CD4-positive, CD25-positive, alpha-beta regulatory T cell (primary cell): ENCODE results near the gene TRAPPC2. TPM values are rescaled to one million over a fixed set of nuclear protein-coding genes. Genes with fewer than 3 reads are reported as not detected.

Source experiments
- ATAC-seq, 2 donors: fragments of 150-1000 bp; cut with Tn5 transposase; one replicate each; pipeline ENCODE4 v1.10.0; 2021; ENCODE audit warnings: low read depth in 2 of 2, moderate number of reproducible peaks in 2 of 2, moderate library complexity in 1 of 2
- DNase-seq, 3 donors: peaks; one replicate each; pipeline versions ENCODE4 v3.0.0 to v3.0.0-alpha.2; 2012 to 2022; ENCODE audit warnings: mixed read lengths in 1 of 3
- H3K27ac ChIP-seq: one replicate; pipeline ENCODE4 v1.7.0; 2013; ENCODE audit warnings: mild to moderate bottlenecking, low read length; ENCODE audit not compliant: insufficient read depth, poor library complexity, severe bottlenecking
- H3K27me3 ChIP-seq: one replicate; pipeline ENCODE4 v1.7.0; 2013; ENCODE audit warnings: low read length; ENCODE audit not compliant: control insufficient read depth, insufficient read depth
- H3K36me3 ChIP-seq: one replicate; pipeline ENCODE4 v1.7.0; 2013; ENCODE audit warnings: mild to moderate bottlenecking, low read length, moderate library complexity; ENCODE audit not compliant: control insufficient read depth, insufficient read depth
- H3K4me1 ChIP-seq: 2 replicates; pipeline ENCODE4 v1.7.0; 2013; ENCODE audit warnings: mild to moderate bottlenecking, low read length; ENCODE audit not compliant: insufficient read depth, control insufficient read depth, poor library complexity, severe bottlenecking
- H3K4me3 ChIP-seq: one replicate; pipeline ENCODE4 v1.7.0; 2013; ENCODE audit warnings: low read depth, mild to moderate bottlenecking, low read length, moderate library complexity
- H3K9me3 ChIP-seq, 2 experiments: 1 replicate in 1 of 2; 2 replicates in 1 of 2; pipeline ENCODE4 v1.7.0; 2013; ENCODE audit warnings: low read length in 2 of 2, mild to moderate bottlenecking in 1 of 2, moderate library complexity in 1 of 2; ENCODE audit not compliant: control insufficient read depth in 2 of 2
- H3K27ac Mint-ChIP-seq, 3 donors: one replicate each; pipeline ENCODE4 v1.8.0; 2020 to 2022; ENCODE audit warnings: mild to moderate bottlenecking in 3 of 3, mixed read lengths in 3 of 3, moderate library complexity in 2 of 3
- H3K27me3 Mint-ChIP-seq: one replicate; pipeline ENCODE4 v1.8.0; 2022; ENCODE audit warnings: mild to moderate bottlenecking, mixed read lengths
- H3K36me3 Mint-ChIP-seq: one replicate; pipeline ENCODE4 v1.8.0; 2020; ENCODE audit warnings: mixed read lengths
- H3K4me1 Mint-ChIP-seq, 4 donors: one replicate each; pipeline ENCODE4 v1.8.0; 2020 to 2022; ENCODE audit warnings: mixed read lengths in 4 of 4, mild to moderate bottlenecking in 1 of 4
- H3K4me3 Mint-ChIP-seq, 4 donors: one replicate each; pipeline ENCODE4 v1.8.0; 2020 to 2022; ENCODE audit warnings: mild to moderate bottlenecking in 4 of 4, mixed read lengths in 4 of 4, moderate library complexity in 3 of 4
- H3K9me3 Mint-ChIP-seq, 7 donors: one replicate each; pipeline ENCODE4 v1.8.0; 2020 to 2022; ENCODE audit warnings: mixed read lengths in 7 of 7, mild to moderate bottlenecking in 3 of 7, moderate library complexity in 2 of 7
- polyA plus RNA-seq, 4 donors: library from polyadenylated mRNA; unstranded; fragments of 300-500 nt; fragmentation: Illumina TruSeq; gene quantifications; one replicate each; pipeline ENCODE4 v1.2.3, GENCODE V29; 2021
- total RNA-seq: library from RNA; stranded (reverse); gene quantifications from one replicate; pipeline ENCODE4 v1.2.3, GENCODE V29; 2022

Gene TRAPPC2
- total and polyA plus RNA-seq, 5 donors from 2014 or later = 31.3 to 46.9 (median 37.8) TPM

GRCh38 chrX:13697976-13698375, 36.4 kb downstream of the TRAPPC2 start:
- Histone ChIP-seq H3K9me3 (no peaks in the 10 kb centered on the region), H3K27ac (no peak overlapping the region), H3K36me3 (no peaks in the 10 kb centered on the region), H3K27me3 (no peaks in the 10 kb centered on the region), H3K4me1 (peaks cover 6% of the 10 kb centered on the region), H3K4me3 (no peak overlapping the region)
- Mint-ChIP-seq H3K36me3 (no peaks in the 10 kb centered on the region), H3K9me3 (no peaks in the 10 kb centered on the region), H3K27ac (no peak overlapping the region), H3K4me3 (no peak overlapping the region), H3K4me1 (peaks cover 18 to 72% (median 49%) of the 10 kb centered on the region in 4 donors), H3K27me3 (no peaks in the 10 kb centered on the region)
- DNase-seq (no peak), ATAC-seq (no peak)

- Mint-ChIP-seq H3K9me3 (no peaks in the 10 kb centered on the region), H3K4me3 (peak overlapping the region in 1 of 4 donors; percentile 32)
These were observed 37.0 kb downstream of the TRAPPC2 start for GRCh38 chrX:13697455-13697854.

GRCh38 chrX:13695601-13696115, 38.8 kb downstream of the TRAPPC2 start:
- H3K4me3 Mint-ChIP-seq = peak overlapping the region in 1 of 4 donors; percentile 40
- H3K27ac ChIP-seq = no peak overlapping the region
- H3K9me3 Mint-ChIP-seq = no peaks in the 10 kb centered on the region
- H3K36me3 Mint-ChIP-seq = no peaks in the 10 kb centered on the region
- no peaks in the 10 kb centered on the region for H3K9me3 ChIP-seq
- H3K4me3 ChIP-seq = no peak overlapping the region
- DNase-seq (no peak), ATAC-seq (no peak)
- H3K27me3 Mint-ChIP-seq = no peaks in the 10 kb centered on the region
- peak overlapping the region in 1 of 3 donors; percentile 1 for H3K27ac Mint-ChIP-seq
- no peaks in the 10 kb centered on the region for H3K27me3 ChIP-seq
- peaks cover 6% of the 10 kb centered on the region for H3K4me1 ChIP-seq
- peaks cover 7 to 63% (median 42%) of the 10 kb centered on the region in 4 donors for H3K4me1 Mint-ChIP-seq
- no peaks in the 10 kb centered on the region for H3K36me3 ChIP-seq

More at GRCh38 chrX:13697455-13697854, 37.0 kb downstream of the TRAPPC2 start:
- H3K4me3 ChIP-seq = no peak overlapping the region
- no peak for DNase-seq
- H3K36me3 ChIP-seq = no peaks in the 10 kb centered on the region
- Mint-ChIP-seq H3K4me1 (peaks cover 13 to 72% (median 50%) of the 10 kb centered on the region in 4 donors), H3K36me3 (no peaks in the 10 kb centered on the region), H3K27ac (no peak overlapping the region), H3K27me3 (no peaks in the 10 kb centered on the region)
- H3K9me3 ChIP-seq = no peaks in the 10 kb centered on the region
- H3K4me1 ChIP-seq = peaks cover 5% of the 10 kb centered on the region
- no peaks in the 10 kb centered on the region for H3K27me3 ChIP-seq
- ATAC-seq = no peak
- no peak overlapping the region for H3K27ac ChIP-seq

DNA sequence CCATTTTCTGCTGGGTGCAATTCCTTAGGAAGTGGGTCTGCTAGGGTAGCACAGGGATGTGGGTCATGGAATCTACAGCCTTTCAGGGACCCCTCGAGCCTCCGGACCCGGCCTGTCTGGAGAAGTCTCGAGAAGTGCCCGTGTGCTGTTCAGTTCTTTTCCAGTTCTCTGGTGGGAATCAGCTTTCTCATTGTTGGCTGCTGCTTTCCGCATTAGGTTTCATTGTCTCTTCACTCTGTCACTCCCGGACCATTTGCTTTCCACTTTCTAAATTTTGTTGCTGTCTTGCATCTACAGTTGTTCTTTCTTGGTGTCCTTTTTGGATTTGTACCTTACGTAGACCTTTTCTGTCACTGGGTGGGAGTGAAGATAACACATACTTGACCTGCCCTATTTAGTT, 39.4 kb downstream of the TRAPPC2 start:
- Histone ChIP-seq H3K27me3 (no peaks in the 10 kb centered on the region), H3K9me3 (no peaks in the 10 kb centered on the region), H3K27ac (no peak overlapping the region), H3K4me3 (no peak overlapping the region), H3K36me3 (no peaks in the 10 kb centered on the region), H3K4me1 (peaks cover 13% of the 10 kb centered on the region)
- peak overlapping the region in 1 of 4 donors; percentile 40 for H3K4me3 Mint-ChIP-seq
- ATAC-seq (no peak), DNase-seq (no peak)
- peak overlapping the region in 1 of 3 donors; percentile 1 for H3K27ac Mint-ChIP-seq
- H3K36me3 Mint-ChIP-seq = no peaks in the 10 kb centered on the region
- no peaks in the 10 kb centered on the region for H3K9me3 Mint-ChIP-seq
- no peaks in the 10 kb centered on the region for H3K27me3 Mint-ChIP-seq
- H3K4me1 Mint-ChIP-seq = peaks cover 12 to 66% (median 46%) of the 10 kb centered on the region in 4 donors

GRCh38 chrX:13694359-13694758, 40.1 kb downstream of the TRAPPC2 start:
- Mint-ChIP-seq H3K36me3 (no peaks in the 10 kb centered on the region), H3K27me3 (no peaks in the 10 kb centered on the region), H3K4me3 (no peak overlapping the region), H3K9me3 (no peaks in the 10 kb centered on the region), H3K27ac (no peak overlapping the region), H3K4me1 (peaks cover 12 to 70% (median 46%) of the 10 kb centered on the region in 4 donors)
- no peak for ATAC-seq
- Histone ChIP-seq H3K4me1 (peaks cover 19% of the 10 kb centered on the region), H3K36me3 (no peaks in the 10 kb centered on the region), H3K9me3 (no peaks in the 10 kb centered on the region), H3K27ac (no peak overlapping the region), H3K27me3 (no peaks in the 10 kb centered on the region), H3K4me3 (no peak overlapping the region)
- no peak for DNase-seq

- ATAC-seq = no peak
- no peaks in the 10 kb centered on the region for H3K9me3 ChIP-seq
- H3K36me3 ChIP-seq = no peaks in the 10 kb centered on the region
- no peak overlapping the region for H3K27ac ChIP-seq
- Mint-ChIP-seq H3K27me3 (no peaks in the 10 kb centered on the region), H3K4me1 (peaks cover 15 to 72% (median 47%) of the 10 kb centered on the region in 4 donors), H3K9me3 (no peaks in the 10 kb centered on the region), H3K4me3 (peak overlapping the region in 3 of 4 donors; percentile 7 to 30 (median 24)), H3K36me3 (no peaks in the 10 kb centered on the region), H3K27ac (peak overlapping the region in 2 of 3 donors; percentile 10 to 83)
- no peaks in the 10 kb centered on the region for H3K27me3 ChIP-seq
- H3K4me3 ChIP-seq = peak overlapping the region; percentile 19
- no peak for DNase-seq
- peaks cover 24% of the 10 kb centered on the region for H3K4me1 ChIP-seq
These were observed 41.0 kb downstream of the TRAPPC2 start for GRCh38 chrX:13693341-13693961.

DNA sequence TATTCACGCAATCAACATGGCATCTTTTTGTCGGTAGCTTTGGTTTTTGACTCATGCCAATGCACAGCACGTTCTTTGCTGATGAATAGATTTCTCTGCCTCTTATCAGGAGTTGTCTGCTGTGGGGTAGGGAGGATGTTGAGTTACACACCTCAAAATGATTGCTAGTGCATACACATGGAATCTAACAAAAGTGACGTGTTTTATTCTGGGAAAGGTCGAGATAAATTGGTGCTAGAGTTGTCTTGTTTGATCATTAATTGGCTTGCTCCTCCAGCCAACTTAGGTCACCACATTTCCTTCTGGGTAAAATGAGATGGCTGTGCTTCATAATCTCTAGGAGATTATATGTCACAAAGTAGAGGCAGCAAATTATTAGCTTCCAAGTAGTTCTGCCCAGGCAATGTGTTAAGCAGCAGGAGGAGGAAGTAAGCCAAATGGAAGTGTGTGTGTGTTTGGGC, 41.6 kb downstream of the TRAPPC2 start:
- H3K9me3 Mint-ChIP-seq = no peaks in the 10 kb centered on the region
- H3K36me3 ChIP-seq = no peaks in the 10 kb centered on the region
- DNase-seq (no peak), ATAC-seq (no peak)
- no peaks in the 10 kb centered on the region for H3K9me3 ChIP-seq
- H3K27me3 Mint-ChIP-seq = no peaks in the 10 kb centered on the region
- peak overlapping the region in 2 of 4 donors; percentile 1 to 6 for H3K4me3 Mint-ChIP-seq
- H3K36me3 Mint-ChIP-seq = no peaks in the 10 kb centered on the region
- H3K4me1 ChIP-seq = peaks cover 26% of the 10 kb centered on the region
- peaks cover 18 to 78% (median 50%) of the 10 kb centered on the region in 4 donors for H3K4me1 Mint-ChIP-seq
- no peak overlapping the region for H3K4me3 ChIP-seq
- peak overlapping the region in 2 of 3 donors; percentile 22 to 74 for H3K27ac Mint-ChIP-seq
- H3K27ac ChIP-seq = no peak overlapping the region
- no peaks in the 10 kb centered on the region for H3K27me3 ChIP-seq
